ENCODE data around the gene GNB1.

GNB1 gene

DNA sequence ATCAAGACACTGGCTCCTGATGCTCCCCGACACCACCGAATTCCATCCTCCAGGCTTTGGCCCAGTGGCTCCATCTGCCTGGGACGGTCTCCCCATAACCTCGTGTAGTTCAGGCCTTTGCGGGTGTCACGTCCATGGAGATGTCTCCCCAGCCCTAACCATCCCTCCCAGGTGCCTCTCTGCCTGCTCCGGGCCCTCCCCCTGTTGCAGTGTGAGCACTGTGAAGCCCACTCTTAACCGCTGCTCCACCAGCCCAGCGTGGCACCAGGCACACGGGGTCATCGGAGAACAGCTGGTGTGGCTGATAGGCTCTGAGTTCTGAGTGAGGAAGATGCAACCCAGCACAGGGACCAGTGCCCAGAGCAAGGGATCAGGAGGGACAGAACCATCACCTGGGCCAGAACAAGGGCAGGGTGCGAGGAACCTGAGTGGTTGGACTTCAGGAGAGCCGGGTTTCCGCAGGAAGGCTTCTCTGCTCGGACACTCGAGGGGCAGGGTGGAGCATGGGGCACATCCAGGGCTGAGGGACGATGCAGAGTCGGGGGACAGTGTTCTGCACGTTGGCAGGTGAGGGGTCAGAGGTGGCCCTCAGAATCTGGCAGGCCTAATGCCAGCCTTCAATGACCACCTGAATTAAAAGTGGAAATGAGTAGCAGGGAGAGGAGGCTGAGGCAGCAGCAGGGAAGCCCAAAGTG, 2.6 kb upstream of the GNB1 start:
- TF ChIP-seq GATA2 (IDR thresholded peaks at IDR 0.05; ENCODE audit: low read depth, low read length) (no peak), GATA3 (IDR thresholded peaks at IDR 0.05; ENCODE audit: low read depth, low read length) (no peak)

DNA sequence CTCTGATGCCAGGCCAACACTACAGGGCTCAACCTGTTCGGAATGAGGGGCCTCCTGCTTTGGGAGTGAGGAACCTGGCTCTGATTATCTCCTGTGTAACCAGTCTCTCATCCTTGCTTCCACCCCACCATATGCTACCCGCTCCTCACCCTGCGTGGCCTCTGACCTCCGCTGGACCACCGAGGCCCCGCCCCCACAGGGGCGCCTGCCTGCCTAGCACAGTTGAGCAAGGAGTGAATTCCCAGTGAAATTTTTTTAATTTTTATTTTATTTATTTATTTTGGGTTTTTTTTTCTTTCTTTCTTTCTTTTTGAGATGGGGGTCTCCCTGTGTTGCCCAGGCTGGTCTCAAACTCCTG, 1.9 kb upstream of the GNB1 start:
- no peak for TF ChIP-seq GATA2 (IDR thresholded peaks at IDR 0.05; ENCODE audit: low read depth, low read length)
- no peak for TF ChIP-seq GATA3 (IDR thresholded peaks at IDR 0.05; ENCODE audit: low read depth, low read length)

DNA sequence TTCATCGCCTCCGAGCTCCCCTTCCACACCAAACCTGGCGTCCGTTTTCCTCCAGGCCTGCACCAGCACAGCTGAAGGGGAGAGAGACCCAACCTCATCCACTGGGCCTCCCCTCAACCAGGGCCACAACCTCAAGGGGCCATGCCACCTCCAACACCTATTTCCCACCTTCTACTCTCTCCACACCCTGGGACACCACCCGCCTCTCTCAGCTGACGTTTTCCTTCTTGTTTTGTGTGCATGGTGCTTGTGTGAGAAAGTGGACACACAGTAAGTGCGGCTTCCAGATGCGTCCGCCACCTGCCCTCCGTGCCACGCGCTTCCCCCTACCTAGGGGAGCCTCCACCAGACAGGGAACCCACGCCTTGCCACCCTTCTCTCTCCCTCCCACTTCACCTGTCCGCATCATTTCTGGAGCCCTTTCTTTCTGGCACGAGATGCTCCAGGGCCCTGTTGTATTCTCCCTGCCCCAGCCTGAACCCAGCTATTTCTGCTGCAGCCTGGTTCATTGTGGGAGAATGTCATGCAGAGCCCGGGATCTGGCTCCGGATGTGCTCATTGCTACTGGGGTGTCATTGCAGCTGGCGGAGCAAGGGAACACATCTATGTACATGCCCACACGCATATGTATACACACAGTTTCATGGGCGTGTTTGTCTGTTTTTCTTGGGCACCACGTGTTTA, 1.3 kb upstream of the GNB1 start:
- no peak for TF ChIP-seq GATA3 (IDR thresholded peaks at IDR 0.05; ENCODE audit: low read depth, low read length)
- no peak for TF ChIP-seq GATA2 (IDR thresholded peaks at IDR 0.05; ENCODE audit: low read depth, low read length)

DNA sequence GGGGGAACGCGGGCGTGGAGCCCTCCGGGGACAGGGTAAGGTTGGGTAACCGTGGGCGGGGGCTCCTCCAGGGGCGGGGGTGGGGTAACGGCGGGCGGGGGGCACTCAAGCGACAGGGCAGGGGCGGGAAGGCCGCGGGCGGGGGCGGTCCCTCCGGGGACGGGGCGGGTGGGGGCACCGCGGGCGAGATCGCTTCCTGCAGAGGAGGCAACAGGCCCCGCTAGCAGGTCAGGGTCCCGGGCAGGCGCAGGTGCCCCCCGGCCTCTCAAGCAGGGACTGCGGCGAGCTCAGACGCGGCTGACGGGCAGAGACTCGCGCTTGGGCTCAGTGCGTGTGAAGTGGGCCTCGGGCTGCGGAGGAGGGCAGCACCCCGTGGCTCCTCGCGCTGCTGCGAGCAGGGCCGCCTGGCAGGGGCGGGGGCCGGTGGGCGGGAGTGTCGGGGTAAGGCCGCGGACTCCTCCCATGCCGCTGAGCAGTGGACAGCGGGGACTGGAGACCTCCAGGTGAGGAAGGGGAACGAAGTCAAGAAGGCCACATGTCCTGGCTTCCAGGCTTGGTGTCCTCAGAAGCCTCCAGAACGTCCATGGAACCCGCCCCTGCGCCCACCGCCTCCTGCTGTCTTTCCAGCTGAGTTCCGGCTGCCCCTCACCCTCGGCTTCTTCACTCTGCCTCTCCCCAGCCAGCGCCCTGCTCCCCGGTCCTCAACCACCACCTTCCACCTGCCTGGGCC, 627 bp upstream of the GNB1 start:
- TF ChIP-seq GATA2 (IDR thresholded peaks at IDR 0.05; ENCODE audit: low read depth, low read length) (no peak), GATA3 (IDR thresholded peaks at IDR 0.05; ENCODE audit: low read depth, low read length) (no peak)

DNA sequence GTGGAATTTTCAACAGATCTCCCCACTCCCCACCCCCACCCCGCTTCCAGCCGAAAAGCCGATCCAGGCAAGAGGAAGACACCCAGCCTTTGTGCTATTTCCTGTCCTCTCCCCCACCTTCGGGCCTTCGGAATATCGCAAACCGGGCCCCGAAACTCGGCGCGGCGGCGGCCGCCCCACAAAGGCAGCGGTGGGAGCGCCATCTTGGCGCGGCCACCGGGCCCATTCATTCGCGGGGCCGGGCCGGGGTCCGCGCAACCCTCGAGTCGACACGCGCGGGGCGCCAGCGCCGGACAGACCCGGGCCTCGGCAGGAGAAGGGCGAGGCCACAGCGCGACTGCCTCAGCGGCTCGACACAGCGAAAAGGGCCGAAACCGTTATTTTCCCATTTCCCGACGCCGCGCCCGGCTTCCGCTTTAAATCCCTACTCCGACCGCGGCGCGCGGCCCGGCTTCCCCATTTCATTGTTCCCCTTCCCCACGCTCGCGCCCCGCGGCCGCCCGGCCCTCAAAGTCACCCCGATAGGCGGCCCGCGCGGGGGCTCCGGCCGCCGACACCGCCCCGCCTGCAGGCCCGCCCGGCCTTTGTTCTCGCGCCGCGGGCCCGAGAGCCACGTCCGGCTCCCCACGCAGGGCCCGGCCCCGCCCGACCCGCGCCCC, 911 bp downstream of the GNB1 start:
- TF ChIP-seq GATA2 (IDR thresholded peaks at IDR 0.05; ENCODE audit: low read depth, low read length) (no peak), GATA3 (IDR thresholded peaks at IDR 0.05; ENCODE audit: low read depth, low read length) (no peak)

DNA sequence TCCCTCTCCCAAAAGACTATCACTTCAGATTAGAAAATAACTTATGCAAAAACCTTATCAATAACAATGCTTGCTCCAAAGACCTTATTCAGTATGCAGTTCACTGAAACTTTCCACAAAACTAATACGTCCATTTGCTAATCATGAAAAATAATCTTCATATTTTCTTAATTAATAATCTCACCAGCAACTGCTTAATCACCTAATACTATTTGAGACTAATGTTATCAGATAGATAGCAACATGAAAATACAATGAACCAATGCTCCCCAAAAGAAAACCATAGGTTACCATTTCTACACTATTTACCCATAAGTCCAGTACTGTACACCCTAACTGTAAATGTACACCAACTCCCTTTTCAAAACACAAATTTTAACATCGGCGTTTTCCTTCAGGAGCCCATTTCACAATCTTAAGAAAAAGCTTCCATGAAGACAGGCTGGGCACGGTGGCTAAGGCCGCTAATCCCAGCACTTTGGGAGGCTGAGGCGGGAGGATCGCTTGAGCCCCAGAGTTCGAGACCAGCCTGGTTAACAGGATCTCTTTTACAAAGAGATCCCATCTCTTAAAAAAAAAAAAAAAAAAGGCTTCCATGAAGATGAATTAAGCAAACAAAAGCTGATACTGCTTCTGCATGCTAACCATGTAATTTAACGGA, 1.7 kb downstream of the GNB1 start:
- no peak for TF ChIP-seq GATA2 (IDR thresholded peaks at IDR 0.05; ENCODE audit: low read depth, low read length)
- TF ChIP-seq GATA3 (IDR thresholded peaks at IDR 0.05; ENCODE audit: low read depth, low read length), result no peak

DNA sequence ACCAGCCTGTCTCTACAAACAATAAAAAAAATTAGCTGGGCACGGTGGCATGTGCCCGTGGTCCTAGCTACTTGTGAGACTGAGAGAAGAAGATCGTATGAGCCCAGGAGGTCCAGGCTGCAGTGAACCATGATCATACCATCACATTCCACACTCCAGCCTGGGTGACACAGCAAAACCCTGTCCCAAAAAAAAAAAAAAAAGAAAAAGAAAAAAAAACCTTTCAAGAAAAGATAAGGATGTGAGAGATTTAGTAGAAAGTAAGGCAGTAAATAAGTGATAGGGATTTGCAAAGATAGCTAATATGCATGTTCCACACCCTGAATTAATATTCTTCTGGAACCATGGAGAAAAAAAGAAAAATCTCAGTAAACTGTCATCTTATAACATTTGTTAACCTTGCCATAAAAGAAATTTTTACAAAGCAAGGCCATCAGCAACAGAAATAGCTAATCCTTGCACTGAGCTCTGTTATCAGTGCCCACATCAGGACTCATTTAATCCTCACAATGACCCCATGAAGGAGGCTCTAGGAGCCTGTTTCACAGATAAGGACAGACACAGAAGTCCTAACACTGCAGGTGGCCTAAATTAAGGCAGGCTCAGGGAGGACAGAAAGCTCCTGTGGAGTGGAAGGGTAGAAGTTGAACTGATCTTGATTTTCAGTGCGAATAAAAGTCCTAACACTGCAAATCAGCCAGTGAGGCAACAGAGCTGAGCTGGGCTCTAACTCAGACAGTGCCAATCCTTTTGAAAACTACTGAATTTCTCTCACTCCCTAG, 7.6 kb downstream of the GNB1 start:
- TF ChIP-seq GATA2 (IDR thresholded peaks at IDR 0.05; ENCODE audit: low read depth, low read length) (peak; percentile 95), GATA3 (IDR thresholded peaks at IDR 0.05; ENCODE audit: low read depth, low read length) (peak; percentile 82)

DNA sequence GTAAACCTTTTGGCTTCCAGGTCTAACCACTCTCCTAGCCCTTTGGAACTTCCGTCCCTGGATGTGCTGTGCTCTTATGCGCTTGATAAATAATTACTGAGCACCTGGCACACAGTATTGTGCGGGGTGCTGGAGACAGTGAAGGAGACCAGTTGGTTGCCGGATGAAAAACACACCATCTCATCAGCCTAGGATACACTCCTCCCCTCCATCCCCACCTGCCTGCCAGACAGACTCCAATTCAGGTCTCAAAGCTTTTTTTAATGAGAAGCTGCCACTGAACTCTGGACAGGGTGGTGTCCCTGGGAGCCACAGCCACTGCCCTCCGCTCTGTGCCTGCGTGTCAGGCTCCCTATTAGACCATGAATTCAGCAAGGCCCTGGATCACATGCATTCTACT, 9.2 kb downstream of the GNB1 start:
- TF ChIP-seq GATA3 (IDR thresholded peaks at IDR 0.05; ENCODE audit: low read depth, low read length) (no peak), GATA2 (IDR thresholded peaks at IDR 0.05; ENCODE audit: low read depth, low read length) (no peak)

DNA sequence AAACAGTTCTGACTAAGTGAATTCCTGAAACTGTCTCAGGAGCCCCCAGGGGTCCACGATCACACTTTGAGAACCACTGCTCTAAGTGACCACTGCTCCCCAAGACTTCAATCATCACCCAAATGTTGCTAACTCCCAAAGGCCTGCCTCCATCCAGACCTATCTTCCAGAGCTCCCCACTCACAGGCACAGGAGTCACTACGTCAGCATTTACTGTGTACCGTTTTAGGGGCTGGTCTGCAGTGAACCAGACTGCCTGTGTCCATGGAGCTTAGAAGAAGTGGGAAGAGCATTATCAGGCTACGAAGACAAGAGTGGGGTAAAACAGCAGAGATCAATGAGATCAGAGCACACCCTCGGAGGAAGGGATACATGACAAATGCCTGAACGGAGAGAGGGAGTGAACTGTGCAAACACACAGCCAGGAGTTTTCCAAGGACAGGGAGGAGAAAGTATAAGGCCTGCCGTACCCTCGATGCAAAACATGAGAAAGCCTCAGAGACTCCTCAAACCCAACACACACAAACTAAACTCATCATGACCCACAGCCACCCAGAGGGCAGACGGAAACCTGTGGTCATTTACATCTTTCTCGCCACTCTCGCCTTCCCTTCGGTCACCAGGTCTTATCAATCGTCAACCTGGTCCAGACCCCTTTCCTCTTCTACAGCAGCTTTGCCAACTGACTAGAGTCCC, 10.1 kb downstream of the GNB1 start:
- TF ChIP-seq GATA3 (IDR thresholded peaks at IDR 0.05; ENCODE audit: low read depth, low read length), result no peak
- TF ChIP-seq GATA2 (IDR thresholded peaks at IDR 0.05; ENCODE audit: low read depth, low read length), result no peak

DNA sequence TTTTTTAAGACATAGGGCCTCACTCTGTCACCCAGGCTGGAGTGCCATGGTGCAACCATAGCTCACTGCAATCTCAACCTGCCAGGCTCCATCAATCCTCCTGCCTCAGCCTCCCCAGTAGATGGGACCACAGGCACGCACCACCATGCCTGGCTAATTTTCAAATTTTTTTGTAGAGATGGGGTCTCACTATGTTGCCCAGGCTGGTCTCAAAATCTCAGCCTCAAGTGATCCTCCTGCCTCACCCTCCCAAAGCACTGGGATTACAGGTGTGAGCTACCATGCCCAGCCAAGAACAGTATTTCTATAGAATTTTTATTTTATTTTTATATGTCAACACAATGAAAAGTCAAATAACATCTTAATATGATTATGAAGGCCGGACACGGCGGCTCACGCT, 10.9 kb downstream of the GNB1 start:
- no peak for TF ChIP-seq GATA2 (IDR thresholded peaks at IDR 0.05; ENCODE audit: low read depth, low read length)
- no peak for TF ChIP-seq GATA3 (IDR thresholded peaks at IDR 0.05; ENCODE audit: low read depth, low read length)

DNA sequence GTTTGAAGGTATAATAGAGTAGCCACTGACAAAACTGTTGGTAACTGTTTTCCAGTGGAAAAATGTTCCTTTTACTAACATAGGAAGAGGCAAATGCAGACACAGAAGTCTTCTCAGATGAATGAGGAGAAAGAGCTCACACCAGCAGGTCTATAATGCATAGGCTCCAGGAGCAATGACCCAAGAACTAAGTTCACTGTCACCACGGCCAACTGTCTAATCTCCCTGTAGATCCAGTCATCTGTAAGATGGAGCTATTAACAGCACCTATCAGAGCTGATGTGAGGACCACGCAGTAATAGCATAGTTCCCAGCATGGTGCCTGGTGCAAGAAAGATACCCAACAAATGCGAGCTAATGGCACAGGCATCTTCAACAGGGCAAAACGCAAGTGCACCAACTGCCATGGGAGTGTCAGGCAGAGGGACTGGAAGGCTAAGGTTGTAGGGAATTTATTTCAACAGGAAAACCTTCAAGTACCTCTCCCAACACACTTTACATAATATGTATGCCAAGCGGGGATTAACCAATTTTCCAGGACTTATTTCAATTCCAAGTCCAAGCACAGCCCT, 12.9 kb downstream of the GNB1 start:
- TF ChIP-seq GATA3 (IDR thresholded peaks at IDR 0.05; ENCODE audit: low read depth, low read length), result no peak
- no peak for TF ChIP-seq GATA2 (IDR thresholded peaks at IDR 0.05; ENCODE audit: low read depth, low read length)

DNA sequence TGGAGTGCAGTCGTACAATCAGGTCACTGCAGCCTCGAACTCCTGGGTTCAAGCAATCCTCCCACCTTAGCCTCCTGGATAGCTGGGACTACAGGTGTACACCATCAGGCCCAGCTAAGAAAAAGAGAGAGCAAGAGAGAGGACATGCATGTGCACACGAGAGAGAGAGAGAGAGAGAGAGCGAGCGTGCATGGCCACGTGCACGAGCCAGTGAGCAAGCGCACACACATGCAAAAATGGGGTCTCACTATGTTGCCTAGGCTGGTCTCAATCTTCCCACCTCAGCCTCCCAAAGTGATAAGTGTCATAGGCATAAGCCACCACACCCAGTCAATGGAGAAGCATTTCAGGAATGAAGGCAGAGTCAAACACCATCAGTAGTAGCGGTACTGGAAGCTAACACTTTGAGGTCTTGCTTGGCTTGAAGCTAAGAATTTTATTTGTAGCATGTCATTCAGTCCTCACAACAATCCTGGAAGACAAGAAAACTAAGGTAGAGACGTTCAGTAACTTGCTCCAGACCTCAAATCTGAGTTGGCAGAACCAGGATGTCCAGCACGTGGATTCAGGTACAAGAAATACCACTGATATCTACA, 14.5 kb downstream of the GNB1 start:
- TF ChIP-seq GATA3 (IDR thresholded peaks at IDR 0.05; ENCODE audit: low read depth, low read length), result no peak
- no peak for TF ChIP-seq GATA2 (IDR thresholded peaks at IDR 0.05; ENCODE audit: low read depth, low read length)
